GM06990 (cell line): ENCODE measurements around the gene TNFAIP6.
A peak's percentile ranks its signal among the peaks of the same experiment; 100 is the strongest.

Experiments
- DNase-seq: peaks from one replicate; pipeline ENCODE4 v3.0.0-alpha.2; 2011; ENCODE audit not compliant: insufficient read length; ENCODE audit errors: extremely low read depth
- H3K27me3 ChIP-seq: replicated peaks from 2 replicates; pipeline ENCODE4 v1.6.0; 2011; ENCODE audit warnings: low read length; ENCODE audit not compliant: control insufficient read depth, insufficient read depth
- H3K36me3 ChIP-seq: 2 replicates; pipeline ENCODE4 v1.5.1; 2011; ENCODE audit warnings: low read length; ENCODE audit not compliant: control insufficient read depth, insufficient read depth
- H3K4me3 ChIP-seq: replicated peaks from 2 replicates; pipeline ENCODE4 v1.5.1; 2011; ENCODE audit warnings: low read depth, mild to moderate bottlenecking, control low read depth, low read length
- CTCF ChIP-seq: IDR thresholded peaks from 2 replicates; pipeline ENCODE4 v1.5.1; 2011; ENCODE audit warnings: low read length, control low read depth, mild to moderate bottlenecking, inconsistent platforms; ENCODE audit not compliant: insufficient read depth, poor library complexity, severe bottlenecking

TNFAIP6 gene

GRCh38 chr2:151361674-151362370 is 4.4 kb downstream of the TNFAIP6 start:
- H3K36me3 ChIP-seq, result no peaks in the 10 kb centered on the region
- no peaks in the 10 kb centered on the region for H3K27me3 ChIP-seq
- DNase-seq, result no peak
- TF ChIP-seq CTCF, result no peak
- H3K4me3 ChIP-seq, result no peak overlapping the region

- Histone ChIP-seq H3K36me3 (no peaks in the 10 kb centered on the region), H3K4me3 (peak overlapping the region; percentile 53), H3K27me3 (no peaks in the 10 kb centered on the region)
- TF ChIP-seq CTCF, result no peak
- DNase-seq, result peak; percentile 64
These were observed 6.3 kb downstream of the TNFAIP6 start for GRCh38 chr2:151363709-151364108.

- TF ChIP-seq CTCF, result no peak
- Histone ChIP-seq H3K36me3 (no peaks in the 10 kb centered on the region), H3K4me3 (no peak overlapping the region), H3K27me3 (no peaks in the 10 kb centered on the region)
- no peak for DNase-seq
These were observed 10.2 kb downstream of the TNFAIP6 start for GRCh38 chr2:151367571-151367970.

- Histone ChIP-seq H3K27me3 (no peaks in the 10 kb centered on the region), H3K4me3 (no peak overlapping the region), H3K36me3 (no peaks in the 10 kb centered on the region)
- peak; percentile 18 for DNase-seq
- TF ChIP-seq CTCF, result no peak
These were observed 17.0 kb downstream of the TNFAIP6 start for GRCh38 chr2:151374436-151374835.

GRCh38 chr2:151379169-151379568 is 21.8 kb downstream of the TNFAIP6 start:
- DNase-seq, result no peak
- Histone ChIP-seq H3K4me3 (no peak overlapping the region), H3K36me3 (no peaks in the 10 kb centered on the region), H3K27me3 (no peaks in the 10 kb centered on the region)
- TF ChIP-seq CTCF, result no peak
